WI38 (cell line): ENCODE measurements around the gene SARS2.
A peak's percentile ranks its signal among the peaks of the same experiment; 100 is the strongest.
"Not testable (repeated sequence)": the region's sequence is repeated elsewhere in the genome, so short reads cannot be mapped to it uniquely, and the experiment has no call there.

ENCODE experiments used
- H3K4me3 ChIP-seq: 2 replicates; pipeline ENCODE4 v1.5.1; 2011; ENCODE audit warnings: low read depth, mild to moderate bottlenecking, control low read depth, low read length
- CTCF ChIP-seq: IDR thresholded peaks from 2 replicates; pipeline ENCODE4 v1.5.1; 2012; ENCODE audit warnings: low read depth, mild to moderate bottlenecking, control low read depth, low read length

SARS2 gene

DNA sequence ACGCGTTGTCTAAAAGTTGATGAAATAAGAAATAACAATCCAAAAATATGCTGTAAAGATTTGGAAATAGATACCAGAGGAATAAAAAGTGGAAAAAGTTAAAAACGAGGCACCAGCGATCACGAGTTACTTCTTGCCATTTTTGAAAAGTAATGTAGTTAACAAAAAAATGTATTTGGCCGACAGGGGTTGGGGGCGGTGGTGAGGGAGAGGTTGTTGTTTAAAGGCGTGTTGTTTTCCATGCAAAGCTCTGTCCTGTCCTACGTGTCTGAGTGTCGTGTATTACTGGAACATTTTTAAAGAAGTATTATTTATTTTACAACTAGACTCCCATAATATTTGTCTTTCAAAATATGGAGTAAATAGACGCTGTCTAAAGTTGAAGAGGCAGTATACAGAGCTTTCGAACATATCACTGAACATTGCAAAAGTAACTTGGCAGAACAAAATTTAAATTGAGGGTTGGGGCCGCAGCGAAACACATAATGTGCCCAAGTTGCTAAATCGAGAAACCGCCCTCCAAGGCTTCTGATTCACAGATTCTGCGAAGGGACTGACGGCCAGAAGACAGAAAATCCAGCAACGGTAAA is 44.2 kb upstream of the SARS2 start:
- no peak for TF ChIP-seq CTCF
- peak overlapping the region; percentile 72 for H3K4me3 ChIP-seq

- TF ChIP-seq CTCF: no peak
- H3K4me3 ChIP-seq: no peak overlapping the region
Measured at GRCh38 chr19:38971672-38972071, 41.1 kb upstream of the SARS2 start.

GRCh38 chr19:38970664-38971532 is 40.3 kb upstream of the SARS2 start:
- no peak for TF ChIP-seq CTCF
- no peak overlapping the region for H3K4me3 ChIP-seq

DNA sequence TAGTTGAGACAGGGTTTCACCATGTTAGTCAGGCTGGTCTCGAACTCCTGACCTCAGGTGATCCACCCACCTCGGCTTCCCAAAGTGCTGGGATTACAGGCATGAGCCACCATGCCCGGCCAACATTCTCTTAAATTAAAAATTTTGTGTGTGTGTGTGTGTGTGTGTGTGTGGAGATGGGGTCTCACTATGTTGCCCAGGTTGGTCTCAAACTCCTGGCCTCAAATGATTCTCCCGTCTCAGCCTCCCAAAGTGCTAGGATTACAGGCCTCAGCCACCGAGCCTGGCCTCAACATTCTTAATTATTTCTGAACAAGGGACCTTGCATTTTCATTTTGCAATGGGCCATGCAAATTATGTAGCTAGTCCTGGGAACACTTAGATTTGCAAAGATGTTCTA is 35.6 kb upstream of the SARS2 start:
- not testable (repeated sequence) for H3K4me3 ChIP-seq

DNA sequence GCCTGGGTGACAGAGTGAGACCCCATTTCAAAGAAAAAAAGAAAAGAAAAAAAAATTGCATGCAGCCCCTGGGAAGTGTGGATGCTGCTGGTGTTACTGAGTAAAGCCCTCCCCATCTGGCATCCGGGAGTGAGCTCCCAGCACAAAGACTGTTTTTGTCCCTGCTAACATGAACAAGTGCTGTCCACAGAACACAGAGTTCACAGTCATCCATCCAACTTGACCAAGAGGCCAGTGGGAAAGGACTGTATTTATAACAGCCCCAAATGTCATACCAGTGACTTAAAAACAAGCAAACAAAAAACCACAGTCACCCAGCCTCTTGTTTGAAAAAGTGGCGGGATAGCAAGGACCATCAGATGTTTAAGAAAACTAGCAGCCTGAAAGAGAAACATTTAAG is 34.2 kb upstream of the SARS2 start:
- no peak overlapping the region for H3K4me3 ChIP-seq
- TF ChIP-seq CTCF: no peak

- TF ChIP-seq CTCF: no peak
- no peak overlapping the region for H3K4me3 ChIP-seq
Measured at GRCh38 chr19:38959618-38960017, 29.1 kb upstream of the SARS2 start.

- H3K4me3 ChIP-seq: no peak overlapping the region
- TF ChIP-seq CTCF: no peak
Measured at GRCh38 chr19:38958301-38958700, 27.7 kb upstream of the SARS2 start.
